Peyer's patch (tissue), 4 donors: ENCODE measurements around the gene AXIN1. TPM values are rescaled to one million over a fixed set of nuclear protein-coding genes. Genes with fewer than 3 reads are reported as not detected.
"Not testable (repeated sequence)": the region's sequence is repeated elsewhere in the genome, so short reads cannot be mapped to it uniquely, and the experiment has no call there.

ENCODE experiments used
- DNase-seq, 3 donors: peaks; one replicate each; pipeline ENCODE4 v3.0.0-alpha.2; 2017 to 2019
- H3K27ac ChIP-seq, 4 donors: fragments of 200-600 bp; sonication (generic); one replicate each; pipeline ENCODE4 v1.5.1; 2016 to 2019
- H3K27me3 ChIP-seq, 2 donors: fragments of 200-600 bp; sonication (generic); one replicate each; pipeline ENCODE4 v1.5.1; 2019
- H3K36me3 ChIP-seq, 3 donors: fragments of 200-600 bp; sonication (generic); one replicate each; pipeline ENCODE4 v1.5.1; 2016 to 2019
- H3K4me1 ChIP-seq, 4 donors: fragments of 200-600 bp; sonication (generic); one replicate each; pipeline ENCODE4 v1.5.1; 2016 to 2019
- H3K4me3 ChIP-seq, 4 donors: fragments of 200-600 bp; sonication (generic); 1 replicate in 3 of 4; 2 replicates in 1 of 4; pipeline ENCODE4 v1.5.1; 2016 to 2019; ENCODE audit warnings: mild to moderate bottlenecking in 1 of 4
- H3K9me3 ChIP-seq, 4 donors: fragments of 200-600 bp; sonication (generic); one replicate each; pipeline ENCODE4 v1.5.1; 2016 to 2019; ENCODE audit warnings: mild to moderate bottlenecking in 1 of 4
- POLR2A ChIP-seq, 2 donors: fragments of 450-650 bp; IDR thresholded peaks; one replicate each; pipeline ENCODE4 v1.5.1; 2017; ENCODE audit warnings: antibody characterized with exemption in 2 of 2, mild to moderate bottlenecking in 2 of 2, moderate library complexity in 2 of 2
- total RNA-seq, 4 donors: library from RNA; depleted of rRNA; stranded (reverse); fragments of >200 nt; gene quantifications; one replicate each; pipeline ENCODE4 v1.1.0, GENCODE V29; 2016
- TF ChIP-seq, protein P1 (sequence below), 6 experiments: fragments of 450-650 bp in 4 of 6; fragments of 200-600 bp in 2 of 6; sonication (generic) in 1 of 6; IDR thresholded peaks; one replicate each; pipeline ENCODE4 v1.5.1; 2017 to 2019; ENCODE audit warnings: antibody characterized with exemption in 6 of 6, mild to moderate bottlenecking in 3 of 6, moderate library complexity in 1 of 6

Gene AXIN1
- total RNA-seq, 4 donors from 2014 or later: 31.4 to 47.2 (median 37.3) TPM

DNA sequence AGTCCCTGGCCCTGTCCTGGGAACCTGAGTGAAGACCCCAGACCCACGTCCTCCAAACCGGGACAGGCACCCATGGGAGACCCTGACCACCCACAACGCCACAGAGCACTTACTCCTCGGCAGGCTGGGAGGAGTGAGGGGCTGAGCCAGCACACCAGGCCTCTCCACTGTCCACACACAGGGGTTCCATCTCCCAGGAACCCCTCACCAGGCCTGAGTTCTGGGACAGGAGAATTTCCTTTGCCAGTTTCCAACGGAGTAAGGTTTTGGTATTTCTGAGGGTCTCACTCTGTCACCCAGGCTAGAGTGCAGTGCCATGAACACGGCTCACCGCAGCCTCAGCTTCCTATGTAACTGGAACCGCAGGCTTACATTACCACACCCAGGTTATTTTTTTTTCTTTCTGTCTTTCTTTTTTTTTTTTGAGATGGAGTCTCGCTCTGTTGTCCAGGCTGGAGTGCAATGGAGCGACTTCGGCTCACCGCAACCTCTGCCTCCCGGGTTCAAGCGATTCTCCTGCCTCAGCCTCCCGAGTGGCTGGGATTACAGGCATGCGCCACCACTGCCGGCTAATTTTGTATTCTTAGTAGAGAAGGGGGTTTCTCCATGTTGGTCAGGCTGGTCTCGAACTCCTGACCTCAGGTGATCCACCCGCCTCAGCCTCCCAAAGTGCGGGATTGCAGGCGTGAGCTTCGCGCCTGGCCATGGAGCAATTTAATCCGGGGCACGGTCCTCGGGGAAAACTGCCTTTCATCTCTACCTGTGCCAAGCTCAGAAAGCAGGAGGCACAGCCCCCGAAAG, 27.6 kb upstream of the AXIN1 start:
- no peak for TF ChIP-seq POLR2A (IDR thresholded peaks at IDR 0.05)
- TF ChIP-seq, protein P1, sequence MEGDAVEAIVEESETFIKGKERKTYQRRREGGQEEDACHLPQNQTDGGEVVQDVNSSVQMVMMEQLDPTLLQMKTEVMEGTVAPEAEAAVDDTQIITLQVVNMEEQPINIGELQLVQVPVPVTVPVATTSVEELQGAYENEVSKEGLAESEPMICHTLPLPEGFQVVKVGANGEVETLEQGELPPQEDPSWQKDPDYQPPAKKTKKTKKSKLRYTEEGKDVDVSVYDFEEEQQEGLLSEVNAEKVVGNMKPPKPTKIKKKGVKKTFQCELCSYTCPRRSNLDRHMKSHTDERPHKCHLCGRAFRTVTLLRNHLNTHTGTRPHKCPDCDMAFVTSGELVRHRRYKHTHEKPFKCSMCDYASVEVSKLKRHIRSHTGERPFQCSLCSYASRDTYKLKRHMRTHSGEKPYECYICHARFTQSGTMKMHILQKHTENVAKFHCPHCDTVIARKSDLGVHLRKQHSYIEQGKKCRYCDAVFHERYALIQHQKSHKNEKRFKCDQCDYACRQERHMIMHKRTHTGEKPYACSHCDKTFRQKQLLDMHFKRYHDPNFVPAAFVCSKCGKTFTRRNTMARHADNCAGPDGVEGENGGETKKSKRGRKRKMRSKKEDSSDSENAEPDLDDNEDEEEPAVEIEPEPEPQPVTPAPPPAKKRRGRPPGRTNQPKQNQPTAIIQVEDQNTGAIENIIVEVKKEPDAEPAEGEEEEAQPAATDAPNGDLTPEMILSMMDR (IDR thresholded peaks at IDR 0.05): no peak
- H3K9me3 ChIP-seq: no peaks in the 10 kb centered on the region
- peaks cover 0 to 37% (median 7%) of the 10 kb centered on the region in 4 donors for H3K4me1 ChIP-seq
- H3K36me3 ChIP-seq: peaks cover 0 to 22% (median 0%) of the 10 kb centered on the region in 3 donors
- no peak for DNase-seq
- H3K27me3 ChIP-seq: no peaks in the 10 kb centered on the region
- peak overlapping the region; percentile 81 to 99 (median 96) for H3K4me3 ChIP-seq
- H3K27ac ChIP-seq: peak overlapping the region; percentile 18 to 94 (median 82)

DNA sequence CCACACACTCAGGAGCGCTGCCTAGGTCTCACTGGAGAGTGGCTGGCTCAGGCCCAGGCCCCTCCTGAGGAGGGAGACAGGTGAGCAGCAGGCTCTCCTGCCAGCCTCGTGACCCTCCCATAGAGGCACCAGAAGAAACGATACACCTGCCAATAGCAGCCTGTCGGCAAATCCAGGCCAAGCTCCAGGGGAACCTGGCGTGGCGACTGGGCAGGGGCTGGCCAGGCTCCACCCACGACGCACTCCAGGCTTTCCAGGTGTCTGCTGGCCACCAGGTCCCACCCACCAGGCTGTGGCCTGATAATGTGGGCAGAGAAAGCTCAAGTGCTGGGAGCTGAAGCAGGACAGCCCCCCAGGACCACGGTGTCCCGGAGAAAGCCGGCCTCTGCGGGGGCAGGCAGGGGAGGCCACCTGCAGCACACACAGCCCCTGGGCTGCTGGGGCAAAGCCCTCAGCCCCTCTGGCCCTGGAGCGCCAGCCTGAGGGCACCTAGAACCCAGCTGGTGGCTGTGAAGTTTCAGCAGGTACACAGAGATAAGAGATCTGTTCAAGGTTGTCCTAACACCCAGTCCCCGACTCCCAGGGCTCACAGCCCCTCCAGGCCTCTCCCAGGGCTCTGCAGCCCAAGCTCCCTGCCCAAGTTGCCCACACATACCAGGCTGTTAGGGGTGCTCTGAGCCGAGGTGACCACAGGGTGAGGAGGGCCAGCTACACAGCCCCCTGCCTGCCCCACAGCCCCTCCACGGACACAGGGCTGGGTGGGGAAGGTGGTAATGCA, 26.8 kb upstream of the AXIN1 start:
- DNase-seq: peak in 2 of 3 donors; percentile 78 to 82
- peaks cover 0 to 37% (median 7%) of the 10 kb centered on the region in 4 donors for H3K4me1 ChIP-seq
- H3K9me3 ChIP-seq: no peaks in the 10 kb centered on the region
- H3K36me3 ChIP-seq: peaks cover 0 to 30% (median 0%) of the 10 kb centered on the region in 3 donors
- H3K27ac ChIP-seq: peak overlapping the region in 3 of 4 donors; percentile 18 to 51 (median 47)
- TF ChIP-seq, protein P1 (IDR thresholded peaks at IDR 0.05): no peak
- TF ChIP-seq POLR2A (IDR thresholded peaks at IDR 0.05): no peak
- H3K4me3 ChIP-seq: peak overlapping the region in 1 of 4 donors; percentile 99
- H3K27me3 ChIP-seq: no peaks in the 10 kb centered on the region

DNA sequence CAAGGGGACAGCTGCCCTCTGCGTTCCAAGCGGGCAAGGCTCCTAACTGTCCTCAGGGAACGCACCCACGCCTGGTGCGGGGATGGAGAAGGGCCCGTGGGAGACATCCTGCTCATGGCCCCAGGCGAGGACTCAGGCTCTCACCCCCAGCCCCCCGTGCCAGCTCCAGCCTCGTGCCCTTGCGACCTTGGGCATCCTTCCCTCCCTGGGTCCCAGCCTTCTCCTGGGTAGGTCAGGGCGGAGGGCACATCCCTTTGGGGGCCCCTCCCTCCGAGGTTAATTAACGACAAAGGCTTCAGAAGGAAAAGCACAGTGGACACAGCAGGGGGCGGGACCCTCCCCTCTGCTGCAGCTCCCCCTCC, 26.3 kb upstream of the AXIN1 start:
- DNase-seq: no peak
- peaks cover 0 to 33% (median 4%) of the 10 kb centered on the region in 4 donors for H3K4me1 ChIP-seq
- TF ChIP-seq, protein P1 (IDR thresholded peaks at IDR 0.05): no peak
- TF ChIP-seq POLR2A (IDR thresholded peaks at IDR 0.05): no peak
- no peaks in the 10 kb centered on the region for H3K9me3 ChIP-seq
- no peak overlapping the region for H3K4me3 ChIP-seq
- peaks cover 0 to 36% (median 0%) of the 10 kb centered on the region in 3 donors for H3K36me3 ChIP-seq
- no peak overlapping the region for H3K27ac ChIP-seq
- no peaks in the 10 kb centered on the region for H3K27me3 ChIP-seq

DNA sequence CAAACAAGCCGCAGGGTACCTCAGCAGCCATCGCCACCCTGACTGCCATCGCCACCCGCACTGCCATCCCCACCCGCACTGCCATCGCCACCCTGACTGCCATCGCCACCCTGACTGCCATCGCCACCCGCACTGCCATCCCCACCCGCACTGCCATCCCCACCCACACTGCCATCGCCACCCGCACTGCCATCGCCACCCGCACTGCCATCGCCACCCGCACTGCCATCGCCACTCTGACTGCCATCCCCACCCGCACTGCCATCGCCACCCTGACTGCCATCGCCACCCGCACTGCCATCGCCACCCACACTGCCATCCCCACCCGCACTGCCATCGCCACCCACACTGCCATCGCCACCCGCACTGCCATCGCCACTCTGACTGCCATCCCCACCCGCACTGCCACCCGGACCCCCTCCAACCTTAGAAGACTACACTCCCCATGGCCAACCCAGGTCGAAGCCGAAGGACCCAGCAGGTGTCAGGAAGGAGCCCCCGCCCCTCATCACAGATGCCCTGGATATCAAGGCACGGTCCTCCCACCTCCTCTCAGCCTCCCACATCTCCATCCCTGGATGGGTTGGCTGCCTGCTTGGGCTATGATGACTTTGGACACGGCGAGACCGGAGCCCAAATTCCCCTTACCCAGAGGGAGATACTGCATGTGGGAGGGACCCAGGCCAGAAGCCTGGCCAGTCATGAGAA, 25.7 kb upstream of the AXIN1 start:
- not testable (repeated sequence) for H3K4me3 ChIP-seq, H3K27ac ChIP-seq

DNA sequence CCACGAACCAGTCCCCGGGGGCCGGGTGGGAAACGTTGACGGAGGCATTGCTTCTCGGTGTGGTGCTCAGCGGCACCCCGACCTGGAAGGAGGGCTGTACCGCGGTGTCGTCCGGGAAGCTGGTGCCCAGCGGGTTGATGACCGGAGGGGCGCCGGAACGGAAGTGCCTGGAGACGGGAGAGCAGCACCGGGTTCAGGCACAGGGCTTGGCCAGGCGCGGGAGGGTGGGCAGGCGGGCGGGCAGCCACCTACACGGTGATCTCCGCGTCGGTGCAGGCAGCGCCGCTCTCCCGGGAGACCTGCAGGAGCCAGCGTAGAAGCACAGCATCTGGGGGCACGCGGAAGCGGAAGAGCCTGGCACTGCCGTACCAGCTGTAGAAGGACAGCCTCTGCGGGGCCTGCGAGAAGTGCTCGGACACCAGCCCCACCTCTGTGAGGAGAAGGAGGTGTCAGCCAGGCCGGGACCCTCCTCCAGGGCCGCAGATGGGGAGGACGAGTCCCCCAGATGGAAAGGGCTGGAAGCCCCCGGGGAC, 25.0 kb upstream of the AXIN1 start:
- Histone ChIP-seq H3K4me3 (no peak overlapping the region), H3K9me3 (no peaks in the 10 kb centered on the region), H3K27ac (no peak overlapping the region), H3K4me1 (peaks cover 0 to 25% (median 4%) of the 10 kb centered on the region in 4 donors), H3K27me3 (no peaks in the 10 kb centered on the region), H3K36me3 (peaks cover 0 to 48% (median 0%) of the 10 kb centered on the region in 3 donors)
- DNase-seq: no peak
- TF ChIP-seq POLR2A (IDR thresholded peaks at IDR 0.05): no peak
- TF ChIP-seq, protein P1 (IDR thresholded peaks at IDR 0.05): no peak

More for the DNA sequence above, 25.7 kb upstream of the AXIN1 start:
- DNase-seq, H3K9me3 ChIP-seq, H3K27me3 ChIP-seq: not testable (repeated sequence)
- H3K4me1 ChIP-seq: peaks cover 0 to 28% (median 4%) of the 10 kb centered on the region in 4 donors
- H3K36me3 ChIP-seq: peaks cover 0 to 41% (median 0%) of the 10 kb centered on the region in 3 donors
